Mesothelial cell of epicardium (in vitro differentiated cells): ENCODE measurements around the gene PTPRQ. TPM values are rescaled to one million over a fixed set of nuclear protein-coding genes. Genes with fewer than 3 reads are reported as not detected.

Experiments used
- DNase-seq, 2 experiments: peaks; one replicate each; pipeline ENCODE4 v3.0.0; 2021; ENCODE audit warnings: low spot score in 2 of 2; ENCODE audit not compliant: unreplicated experiment in 2 of 2
- H3K27ac Mint-ChIP-seq: 2 replicates; pipeline ENCODE4 v1.8.0; 2021; ENCODE audit warnings: mixed read lengths
- H3K27me3 Mint-ChIP-seq: 2 replicates; pipeline ENCODE4 v1.8.0; 2021; ENCODE audit warnings: low read depth, mixed read lengths
- H3K36me3 Mint-ChIP-seq: 2 replicates; pipeline ENCODE4 v1.8.0; 2021; ENCODE audit warnings: mixed read lengths
- H3K4me1 Mint-ChIP-seq: 2 replicates; pipeline ENCODE4 v1.8.0; 2021; ENCODE audit warnings: mixed read lengths
- H3K4me3 Mint-ChIP-seq: 2 replicates; pipeline ENCODE4 v1.8.0; 2021; ENCODE audit warnings: mild to moderate bottlenecking, moderate library complexity, mixed read lengths
- H3K9me3 Mint-ChIP-seq: 2 replicates; pipeline ENCODE4 v1.8.0; 2021; ENCODE audit warnings: mixed read lengths
- total RNA-seq: library from RNA; stranded (reverse); gene quantifications from 3 replicates; pipeline ENCODE4 v1.2.1, GENCODE V29; 2021
- TF ChIP-seq, protein P1 (sequence below): fragments of 200-600 bp; sonication (generic); IDR thresholded peaks from one replicate; pipeline ENCODE4 v1.5.0; 2021; ENCODE audit warnings: antibody characterized with exemption; ENCODE audit not compliant: unreplicated experiment

PTPRQ gene
- total RNA-seq, 1 donor from 2014 or later = 17.5 TPM

DNA sequence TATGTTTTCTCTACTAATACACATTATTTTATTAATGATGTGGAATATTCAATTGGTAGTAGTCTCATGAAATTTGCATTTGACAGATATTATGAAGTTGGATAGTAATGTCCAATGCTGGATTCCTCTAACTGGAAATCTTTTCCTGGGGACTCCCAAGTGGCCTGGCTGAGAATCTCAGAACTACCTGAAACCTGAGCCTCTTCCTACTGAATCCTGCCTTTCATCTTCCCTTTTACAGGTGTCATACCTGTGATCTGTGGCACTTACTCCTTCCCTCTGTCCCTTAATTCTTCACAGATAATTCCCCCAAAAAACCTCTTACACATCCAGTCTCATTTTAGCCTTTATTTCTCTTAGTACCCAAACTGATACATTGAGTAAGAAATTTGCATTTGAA is 173.7 kb downstream of the PTPRQ start:
- Mint-ChIP-seq H3K27ac (no peak overlapping the region), H3K4me1 (no peaks in the 10 kb centered on the region), H3K36me3 (no peaks in the 10 kb centered on the region), H3K27me3 (no peaks in the 10 kb centered on the region), H3K4me3 (no peak overlapping the region), H3K9me3 (no peaks in the 10 kb centered on the region)
- DNase-seq = no peak
- TF ChIP-seq, protein P1, sequence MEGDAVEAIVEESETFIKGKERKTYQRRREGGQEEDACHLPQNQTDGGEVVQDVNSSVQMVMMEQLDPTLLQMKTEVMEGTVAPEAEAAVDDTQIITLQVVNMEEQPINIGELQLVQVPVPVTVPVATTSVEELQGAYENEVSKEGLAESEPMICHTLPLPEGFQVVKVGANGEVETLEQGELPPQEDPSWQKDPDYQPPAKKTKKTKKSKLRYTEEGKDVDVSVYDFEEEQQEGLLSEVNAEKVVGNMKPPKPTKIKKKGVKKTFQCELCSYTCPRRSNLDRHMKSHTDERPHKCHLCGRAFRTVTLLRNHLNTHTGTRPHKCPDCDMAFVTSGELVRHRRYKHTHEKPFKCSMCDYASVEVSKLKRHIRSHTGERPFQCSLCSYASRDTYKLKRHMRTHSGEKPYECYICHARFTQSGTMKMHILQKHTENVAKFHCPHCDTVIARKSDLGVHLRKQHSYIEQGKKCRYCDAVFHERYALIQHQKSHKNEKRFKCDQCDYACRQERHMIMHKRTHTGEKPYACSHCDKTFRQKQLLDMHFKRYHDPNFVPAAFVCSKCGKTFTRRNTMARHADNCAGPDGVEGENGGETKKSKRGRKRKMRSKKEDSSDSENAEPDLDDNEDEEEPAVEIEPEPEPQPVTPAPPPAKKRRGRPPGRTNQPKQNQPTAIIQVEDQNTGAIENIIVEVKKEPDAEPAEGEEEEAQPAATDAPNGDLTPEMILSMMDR = no peak

DNA sequence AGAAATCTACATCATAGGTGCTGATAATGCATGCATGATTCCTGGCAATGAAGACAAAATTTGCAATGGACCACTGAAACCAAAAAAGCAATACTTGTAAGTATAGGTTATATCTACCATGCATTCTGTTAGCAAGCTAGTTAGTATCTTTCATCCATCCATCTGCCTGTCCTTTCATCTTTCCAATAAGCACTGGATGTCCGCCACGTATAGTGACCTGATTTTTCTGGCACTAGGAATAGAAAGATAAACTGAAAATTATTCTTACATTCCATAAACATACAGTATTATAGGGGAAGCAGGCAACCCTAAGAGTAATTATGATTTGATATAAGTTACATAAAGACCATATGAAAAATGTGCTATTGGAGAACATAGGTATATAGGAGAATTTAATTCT is 176.2 kb downstream of the PTPRQ start:
- Mint-ChIP-seq H3K4me3 (no peak overlapping the region), H3K27me3 (no peaks in the 10 kb centered on the region), H3K9me3 (no peaks in the 10 kb centered on the region), H3K36me3 (no peaks in the 10 kb centered on the region), H3K27ac (no peak overlapping the region), H3K4me1 (no peaks in the 10 kb centered on the region)
- no peak for DNase-seq
- TF ChIP-seq, protein P1 = no peak

DNA sequence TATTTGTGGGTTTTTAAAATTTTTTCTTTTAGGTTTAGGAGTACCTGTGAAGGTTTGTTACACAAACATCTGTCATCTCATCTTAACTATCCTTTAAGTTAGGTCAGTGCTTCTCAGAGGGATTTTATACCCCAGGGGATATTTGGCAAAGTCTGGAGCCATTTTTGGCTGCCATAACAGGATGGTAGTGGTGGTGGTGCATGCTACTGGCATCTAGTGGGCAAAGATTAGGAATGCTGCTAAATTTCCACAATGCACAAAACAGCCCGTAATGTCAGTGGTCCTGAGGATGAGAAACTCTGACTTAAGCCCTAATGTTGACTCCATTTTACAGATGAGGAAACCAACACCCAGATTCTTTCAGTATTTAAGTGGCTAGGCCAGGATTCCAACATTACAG is 178.2 kb downstream of the PTPRQ start:
- Mint-ChIP-seq H3K4me3 (no peak overlapping the region), H3K27ac (no peak overlapping the region), H3K27me3 (no peaks in the 10 kb centered on the region), H3K36me3 (no peaks in the 10 kb centered on the region), H3K9me3 (no peaks in the 10 kb centered on the region), H3K4me1 (no peaks in the 10 kb centered on the region)
- TF ChIP-seq, protein P1 = no peak
- no peak for DNase-seq

DNA sequence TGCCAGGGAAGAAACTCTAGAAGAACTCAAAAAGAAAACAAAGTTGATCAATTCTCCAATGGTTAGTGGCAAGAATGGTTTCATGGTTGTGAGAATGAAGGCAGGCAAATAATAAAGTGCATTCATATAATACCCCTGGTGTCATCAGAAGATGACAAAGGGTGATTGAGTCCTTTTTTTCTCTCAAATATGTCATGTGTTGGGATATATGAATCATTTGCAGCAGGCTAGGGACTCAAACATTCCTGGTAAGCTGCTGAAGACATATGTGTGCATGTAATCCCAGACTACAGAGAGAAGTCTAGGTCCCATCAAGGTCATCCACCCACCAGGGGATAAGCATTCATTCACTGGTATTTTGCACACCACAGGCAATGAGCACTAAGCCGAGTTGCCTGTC is 181.0 kb downstream of the PTPRQ start:
- Mint-ChIP-seq H3K27me3 (no peaks in the 10 kb centered on the region), H3K9me3 (no peaks in the 10 kb centered on the region), H3K36me3 (no peaks in the 10 kb centered on the region), H3K4me3 (no peak overlapping the region), H3K27ac (no peak overlapping the region), H3K4me1 (no peaks in the 10 kb centered on the region)
- TF ChIP-seq, protein P1 = no peak
- DNase-seq = no peak

DNA sequence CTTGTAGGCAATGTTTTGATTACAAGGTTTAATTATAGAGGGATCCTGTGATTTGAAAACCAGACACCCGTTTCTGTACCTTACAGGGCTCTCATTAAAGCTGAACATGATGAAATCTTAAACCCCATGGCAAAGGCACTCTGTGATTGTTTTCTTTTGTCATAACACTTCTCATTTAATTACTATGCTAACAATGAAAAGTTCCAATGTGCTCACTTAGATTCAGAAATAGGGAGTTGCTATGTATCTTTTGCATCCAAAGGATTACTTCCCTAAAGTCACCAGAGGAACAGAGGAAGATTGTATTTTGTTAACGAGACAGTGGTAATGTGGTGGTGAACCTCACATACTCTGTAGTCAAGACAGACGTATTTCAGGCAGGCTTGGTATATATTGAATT is 181.9 kb downstream of the PTPRQ start:
- H3K4me1 Mint-ChIP-seq = no peaks in the 10 kb centered on the region
- H3K9me3 Mint-ChIP-seq = no peaks in the 10 kb centered on the region
- H3K36me3 Mint-ChIP-seq = no peaks in the 10 kb centered on the region
- no peak for DNase-seq
- H3K27me3 Mint-ChIP-seq = no peaks in the 10 kb centered on the region
- H3K4me3 Mint-ChIP-seq = no peak overlapping the region
- TF ChIP-seq, protein P1 = no peak
- H3K27ac Mint-ChIP-seq = no peak overlapping the region

DNA sequence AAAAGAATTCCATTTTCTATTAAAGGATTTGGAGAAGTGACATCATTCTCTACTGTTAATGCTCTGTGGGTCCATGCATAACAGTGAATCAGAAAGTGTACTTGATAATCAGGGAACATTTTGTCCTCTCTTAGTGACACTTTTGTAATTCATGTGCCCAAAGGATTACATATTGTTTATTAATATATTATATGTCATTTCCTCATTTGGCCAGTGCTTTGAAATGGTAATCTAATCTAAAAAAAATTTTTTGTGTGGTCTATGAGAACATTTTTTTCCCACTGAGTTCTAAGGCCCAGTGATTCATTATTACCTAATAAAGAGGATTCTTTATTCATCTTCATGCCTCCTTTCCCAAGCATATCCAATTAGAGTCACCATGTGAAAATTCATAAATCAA is 183.7 kb downstream of the PTPRQ start:
- Mint-ChIP-seq H3K27ac (no peak overlapping the region), H3K36me3 (no peaks in the 10 kb centered on the region), H3K9me3 (no peaks in the 10 kb centered on the region), H3K4me3 (no peak overlapping the region), H3K4me1 (no peaks in the 10 kb centered on the region), H3K27me3 (no peaks in the 10 kb centered on the region)
- TF ChIP-seq, protein P1 = no peak
- DNase-seq = no peak
